Embryonic facial prominence (tissue), 1 donor: Measurements from ENCODE around the gene CPPED1.

Source experiments
- DNase-seq: peaks from one replicate; pipeline ENCODE4 v3.0.0-alpha.2; 2016; ENCODE audit errors: extremely low spot score

CPPED1 gene

DNA sequence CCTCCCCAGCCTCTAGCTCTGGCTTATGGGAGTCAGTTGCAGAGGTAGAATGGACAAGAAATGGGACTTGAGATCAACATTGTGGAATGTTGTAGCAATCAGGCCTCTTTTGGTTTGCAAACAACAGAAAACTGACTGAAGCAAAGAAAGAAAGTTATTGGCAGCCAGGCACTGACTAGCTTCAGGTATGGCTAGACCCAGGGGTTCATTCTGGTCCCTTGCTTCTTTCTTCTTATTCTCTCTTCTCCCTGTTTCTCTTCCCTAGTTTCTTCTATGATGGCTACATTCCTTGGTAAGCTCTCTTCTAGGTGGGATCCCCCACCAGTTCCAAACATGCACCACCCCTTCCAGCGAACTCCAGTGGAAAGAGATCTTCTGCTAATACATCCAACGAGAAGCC lies 154.3 kb downstream of the CPPED1 start:
- DNase-seq = no peak

DNA sequence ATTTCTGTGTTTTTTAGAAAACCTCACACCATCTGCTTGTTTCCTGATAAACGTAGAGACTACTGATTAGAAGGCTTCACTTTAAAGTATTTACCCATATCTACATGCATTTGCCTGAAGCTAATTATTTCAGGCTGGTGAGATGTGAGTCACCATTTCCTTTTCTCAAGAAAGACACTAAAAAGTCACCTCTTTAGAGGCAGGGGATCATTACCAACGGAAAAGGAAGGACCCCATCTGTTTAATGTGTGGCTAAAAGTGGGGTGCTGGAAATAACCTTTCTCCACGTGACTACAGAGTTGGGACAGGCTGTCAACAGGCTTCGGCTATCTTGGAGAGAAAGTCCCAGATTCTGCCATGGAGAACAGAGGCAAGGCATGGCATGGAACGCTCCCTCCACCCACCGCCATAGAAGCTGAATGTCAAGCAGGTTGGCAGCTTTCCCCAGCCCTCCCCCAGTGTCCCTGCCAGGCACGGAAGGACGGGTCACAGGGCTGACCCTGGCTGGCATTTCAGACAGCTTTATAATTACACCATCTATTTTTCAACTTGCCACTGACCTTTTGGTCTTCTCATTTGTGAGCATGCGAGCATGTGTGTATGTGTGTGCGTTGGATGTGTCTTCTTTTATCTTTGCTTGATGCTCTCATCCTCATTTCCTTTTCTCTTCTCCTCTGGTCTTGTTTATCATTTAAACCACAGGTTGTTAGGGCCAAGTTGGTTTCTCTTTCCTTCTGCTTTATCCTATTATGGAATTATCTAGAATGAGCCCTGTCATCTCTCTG lies 157.0 kb downstream of the CPPED1 start:
- DNase-seq = no peak

DNA sequence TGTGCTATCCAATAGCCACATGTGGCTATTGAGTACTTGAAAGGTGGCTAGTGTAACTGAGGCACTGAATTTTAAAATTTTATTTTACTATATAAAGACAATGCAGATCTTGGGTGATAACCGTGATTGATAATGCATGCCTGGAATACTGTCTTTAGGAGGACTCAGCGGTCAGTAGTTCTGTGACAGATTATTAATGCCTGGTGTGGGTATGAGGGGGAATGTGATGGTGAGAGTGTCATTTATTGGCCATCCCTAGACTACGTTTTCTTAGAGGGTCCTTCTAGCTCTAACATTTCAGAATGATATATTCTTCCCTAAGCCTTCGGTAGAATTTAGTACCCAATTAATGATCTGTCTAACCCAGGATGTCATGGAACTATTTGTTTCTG lies 157.6 kb downstream of the CPPED1 start:
- DNase-seq = no peak

DNA sequence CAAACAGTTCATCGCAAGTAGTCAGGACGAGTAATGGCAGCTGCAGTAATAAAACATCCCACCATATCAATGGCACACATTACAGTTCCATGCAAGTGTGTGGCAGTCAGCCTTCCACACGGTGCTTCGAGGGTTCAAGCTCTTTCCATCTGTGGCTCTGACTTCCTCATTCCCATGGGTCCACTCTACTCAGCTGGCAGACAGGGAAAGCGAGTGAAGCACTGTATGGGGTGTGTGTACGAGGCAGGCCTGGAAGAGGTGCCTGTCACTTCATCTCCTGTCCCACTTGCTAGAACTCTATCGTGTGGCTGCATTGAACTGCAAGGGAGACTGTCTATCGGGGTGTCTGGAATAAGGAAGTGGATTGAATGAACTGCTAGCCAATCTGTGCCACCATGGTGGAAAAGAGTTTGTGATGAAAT lies 160.6 kb downstream of the CPPED1 start:
- DNase-seq = no peak

DNA sequence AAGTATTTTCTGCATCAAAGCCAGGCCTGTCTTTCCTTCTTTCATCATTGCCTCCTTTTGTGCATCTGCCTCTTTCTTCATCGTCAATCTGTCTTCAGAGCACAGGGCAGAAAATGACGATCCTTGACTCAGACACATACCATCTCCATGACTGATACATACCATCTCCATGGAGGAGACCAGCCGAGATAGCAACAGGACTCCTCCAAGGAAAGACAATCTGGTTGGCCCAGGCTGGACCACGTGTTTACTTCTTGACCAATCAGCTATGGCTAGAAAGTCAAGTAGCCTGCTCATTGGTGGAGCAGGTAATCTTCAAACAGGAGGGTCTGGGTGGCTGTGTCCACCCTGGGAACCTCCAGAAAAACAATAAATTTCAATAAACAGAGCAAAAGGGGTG lies 164.6 kb downstream of the CPPED1 start:
- no peak for DNase-seq

DNA sequence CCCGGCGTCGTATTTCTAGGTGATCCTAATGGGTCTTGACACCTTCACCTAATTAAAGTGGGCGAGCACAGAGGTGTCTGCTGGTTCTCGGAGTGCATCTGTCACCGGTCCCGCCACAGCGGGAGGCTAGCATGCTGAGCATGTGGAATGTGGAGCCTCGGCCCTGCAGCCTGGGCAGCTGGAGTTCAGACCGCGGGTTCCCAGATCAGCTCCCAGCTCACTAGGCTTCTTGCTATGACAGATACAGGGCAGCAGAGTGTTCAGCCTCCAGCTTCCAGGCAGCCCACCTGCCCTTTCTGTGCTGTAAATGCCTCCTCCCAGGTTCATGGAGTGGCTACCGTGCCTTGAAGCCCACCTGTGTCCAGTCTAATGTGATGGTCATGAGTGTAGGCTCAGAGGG lies 166.7 kb downstream of the CPPED1 start:
- no peak for DNase-seq

DNA sequence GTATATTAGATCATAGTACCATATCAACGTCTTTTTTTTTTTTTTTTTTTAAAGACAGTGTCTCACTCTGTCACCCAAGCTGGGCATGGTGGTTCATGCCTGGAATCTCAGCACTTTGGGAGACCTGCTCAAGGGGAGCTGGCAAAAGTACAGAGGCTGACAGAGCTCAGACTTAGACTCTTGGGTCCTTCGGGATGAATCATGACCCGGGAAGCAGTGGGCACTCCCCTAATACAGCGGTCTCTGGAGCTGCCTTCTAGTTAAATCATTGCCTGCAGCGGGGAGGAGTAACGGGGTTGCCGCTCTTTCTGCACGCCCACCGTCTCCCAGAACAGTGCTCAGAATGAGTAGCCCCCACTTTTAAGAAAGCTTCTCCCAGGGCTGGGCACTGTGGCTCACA lies 174.4 kb downstream of the CPPED1 start:
- DNase-seq = no peak

DNA sequence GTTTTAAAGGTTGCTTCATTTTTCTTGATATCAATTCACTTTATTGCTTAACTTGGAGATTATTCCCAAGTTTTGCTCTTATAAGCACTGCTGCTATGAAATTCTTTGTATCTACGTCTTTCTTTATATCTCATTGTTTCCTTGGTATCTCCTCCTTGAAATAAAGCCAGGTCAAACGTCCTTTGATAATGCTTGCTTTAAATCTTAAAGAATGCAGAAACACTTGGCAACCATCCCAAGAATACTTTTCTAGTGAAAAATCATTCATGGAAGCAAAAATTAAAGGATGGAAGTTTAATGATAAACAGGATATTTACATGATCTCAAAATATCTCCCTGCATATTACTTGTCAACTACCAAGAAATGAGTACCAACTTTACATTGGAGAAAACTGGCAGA lies 175.2 kb downstream of the CPPED1 start:
- no peak for DNase-seq

DNA sequence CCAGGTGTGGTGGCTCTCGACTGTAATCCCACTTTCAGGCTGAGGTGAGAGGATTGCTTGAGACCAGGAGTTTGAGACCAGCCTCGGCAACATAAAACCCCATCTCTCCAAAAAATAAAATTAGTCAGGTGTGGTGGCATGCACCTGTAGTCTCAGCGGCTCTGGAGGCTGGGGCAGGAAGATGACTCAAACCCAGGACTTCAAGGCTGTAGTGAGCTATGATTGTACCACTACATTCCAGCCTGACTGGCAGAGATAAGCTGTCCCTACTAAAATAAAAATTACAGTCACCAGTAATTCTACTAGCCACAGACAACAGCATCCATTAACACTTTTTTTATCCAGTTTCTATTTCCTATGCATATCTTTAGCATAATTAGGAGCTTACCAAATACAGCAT lies 176.3 kb downstream of the CPPED1 start:
- DNase-seq = no peak

DNA sequence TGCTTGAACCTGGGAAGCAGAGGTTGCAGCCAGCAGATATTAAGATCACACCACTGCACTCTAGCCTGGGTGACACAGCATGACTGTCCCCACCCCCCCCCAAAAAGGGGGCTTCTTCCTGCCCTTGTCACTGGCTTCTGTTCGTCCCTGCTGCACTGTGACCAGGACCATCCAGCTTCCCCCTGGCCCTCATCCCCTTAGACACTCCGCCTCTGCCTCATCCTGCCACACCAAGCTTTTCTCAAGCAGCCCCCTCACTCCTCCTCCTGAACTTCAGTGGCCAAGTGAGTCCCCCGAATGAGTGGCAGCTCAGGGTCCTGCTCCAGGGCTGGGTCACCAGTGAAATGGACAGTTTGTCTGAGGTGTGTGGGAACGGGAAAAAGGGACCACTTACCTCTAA lies 177.3 kb downstream of the CPPED1 start:
- no peak for DNase-seq

DNA sequence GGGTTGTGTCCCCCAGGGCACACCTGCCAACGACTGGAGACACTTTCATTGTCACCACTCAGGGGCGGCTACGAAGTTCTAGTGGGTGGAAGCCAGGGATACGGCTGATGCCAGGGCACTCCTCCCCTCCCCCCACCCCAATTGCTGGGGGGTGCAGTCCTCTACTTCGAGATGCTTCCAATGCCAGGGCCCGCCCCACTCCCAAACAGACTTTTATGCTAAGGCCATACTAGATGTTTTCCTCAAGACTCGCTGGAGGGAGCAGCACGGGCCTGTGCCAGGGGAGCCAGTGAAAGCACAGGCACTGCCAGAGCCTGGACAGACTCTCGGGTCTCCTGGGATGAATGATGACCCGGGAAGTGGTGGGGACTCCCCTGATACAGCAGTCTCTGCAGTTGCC lies 178.0 kb downstream of the CPPED1 start:
- DNase-seq = no peak

DNA sequence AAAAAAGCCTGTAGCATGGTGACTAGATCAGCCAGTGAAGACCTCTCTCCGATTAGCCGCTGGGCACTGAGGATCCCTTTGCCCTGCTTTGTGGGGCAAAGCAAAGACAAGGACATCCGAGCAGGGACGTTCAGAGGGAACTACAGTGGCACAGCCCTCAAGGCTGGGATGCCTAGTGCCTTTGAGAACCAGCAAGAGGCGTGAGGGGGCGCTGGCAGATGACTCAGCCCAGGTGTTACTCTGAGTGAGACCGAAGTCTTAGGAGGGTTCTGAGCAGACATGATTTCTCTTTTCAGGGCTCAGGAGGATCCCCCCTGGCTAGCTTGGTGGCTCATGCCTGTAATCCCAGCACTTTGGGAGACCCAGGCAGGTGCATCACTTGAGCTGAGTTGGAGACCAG lies 178.6 kb downstream of the CPPED1 start:
- no peak for DNase-seq

DNA sequence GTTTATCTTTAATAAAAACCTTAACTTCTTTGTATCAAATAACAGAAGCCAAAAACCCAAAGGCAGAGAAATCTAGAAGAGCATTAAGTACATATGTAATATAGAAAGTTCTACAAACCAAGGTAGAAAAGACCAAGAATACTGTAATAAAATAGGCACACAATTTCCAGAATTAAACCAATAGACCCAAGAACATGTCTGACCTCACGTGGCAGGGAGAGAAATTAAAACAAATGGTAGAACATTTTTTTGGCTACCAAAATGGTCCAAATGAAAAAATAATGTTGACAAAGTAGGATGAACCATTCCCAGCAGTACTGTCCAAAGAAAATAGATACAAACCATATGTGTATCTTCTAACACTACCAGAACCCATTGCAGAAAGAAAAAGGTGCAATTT lies 183.5 kb downstream of the CPPED1 start:
- DNase-seq = no peak

DNA sequence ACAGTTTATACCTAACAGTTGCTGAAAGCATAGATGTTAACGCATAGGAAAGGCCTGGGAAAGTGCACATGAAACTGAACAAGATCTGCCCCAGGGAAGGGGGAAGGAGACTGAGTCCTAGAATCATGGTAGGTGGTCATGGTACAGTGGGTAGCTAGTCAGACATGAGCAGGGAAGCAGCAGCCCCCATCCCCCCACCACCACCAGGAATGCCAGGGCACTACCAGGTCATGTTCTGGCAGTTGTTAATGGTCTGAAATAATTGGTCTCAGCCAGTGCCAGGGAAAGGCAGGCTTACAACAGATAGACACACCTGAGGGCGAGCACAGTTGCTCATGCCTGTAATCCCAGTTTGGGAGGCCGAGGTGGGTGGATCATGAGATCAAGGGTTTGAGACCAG lies 185.2 kb downstream of the CPPED1 start:
- DNase-seq = no peak

DNA sequence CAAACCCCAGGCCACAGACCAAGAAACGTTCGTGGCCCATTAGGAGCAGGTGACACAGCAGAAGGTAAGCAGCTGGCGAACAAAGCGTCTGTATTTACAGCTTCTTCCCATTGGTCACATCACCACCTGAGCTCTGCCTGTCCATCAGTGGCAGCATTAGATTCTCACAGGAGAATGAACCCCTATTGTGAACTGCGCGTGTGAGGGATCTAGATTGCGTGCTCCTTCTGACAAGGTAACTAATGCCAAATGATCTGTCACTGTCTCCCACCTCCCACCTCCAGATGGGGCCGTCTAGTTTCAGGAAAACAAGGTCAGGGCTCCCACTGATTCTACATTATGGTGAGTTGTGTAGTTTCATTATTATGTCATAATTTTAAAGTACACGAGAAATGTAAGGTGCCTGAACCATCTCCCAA lies 186.3 kb downstream of the CPPED1 start:
- no peak for DNase-seq

DNA sequence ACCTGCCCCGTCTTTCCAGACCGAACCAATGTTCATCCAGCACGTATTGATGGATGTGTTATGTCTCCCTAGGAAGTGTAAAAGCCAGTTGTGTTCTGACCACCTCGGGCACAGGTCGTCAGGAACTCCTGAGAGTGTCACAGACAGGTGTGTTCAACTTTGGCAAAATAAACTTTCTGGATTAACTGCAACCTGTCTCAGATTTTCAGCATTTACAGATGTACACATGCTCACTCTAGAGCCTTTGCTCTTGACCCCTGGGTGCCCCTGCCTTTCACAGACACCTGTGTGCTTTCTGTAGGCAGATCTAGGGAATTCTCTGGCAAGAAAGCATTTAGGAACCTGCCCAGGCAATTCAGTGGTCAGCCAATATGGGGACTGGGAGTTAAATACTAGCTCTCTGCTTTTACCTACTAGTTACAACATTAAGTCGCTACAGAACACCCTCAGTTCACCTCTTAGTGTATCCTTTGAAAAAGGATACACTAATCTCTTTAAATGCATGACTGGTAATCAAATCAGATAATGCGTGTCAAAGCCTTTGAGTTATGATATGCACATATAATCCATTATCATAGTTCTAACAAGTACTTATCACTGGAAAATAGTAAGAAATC lies 188.9 kb downstream of the CPPED1 start:
- no peak for DNase-seq

DNA sequence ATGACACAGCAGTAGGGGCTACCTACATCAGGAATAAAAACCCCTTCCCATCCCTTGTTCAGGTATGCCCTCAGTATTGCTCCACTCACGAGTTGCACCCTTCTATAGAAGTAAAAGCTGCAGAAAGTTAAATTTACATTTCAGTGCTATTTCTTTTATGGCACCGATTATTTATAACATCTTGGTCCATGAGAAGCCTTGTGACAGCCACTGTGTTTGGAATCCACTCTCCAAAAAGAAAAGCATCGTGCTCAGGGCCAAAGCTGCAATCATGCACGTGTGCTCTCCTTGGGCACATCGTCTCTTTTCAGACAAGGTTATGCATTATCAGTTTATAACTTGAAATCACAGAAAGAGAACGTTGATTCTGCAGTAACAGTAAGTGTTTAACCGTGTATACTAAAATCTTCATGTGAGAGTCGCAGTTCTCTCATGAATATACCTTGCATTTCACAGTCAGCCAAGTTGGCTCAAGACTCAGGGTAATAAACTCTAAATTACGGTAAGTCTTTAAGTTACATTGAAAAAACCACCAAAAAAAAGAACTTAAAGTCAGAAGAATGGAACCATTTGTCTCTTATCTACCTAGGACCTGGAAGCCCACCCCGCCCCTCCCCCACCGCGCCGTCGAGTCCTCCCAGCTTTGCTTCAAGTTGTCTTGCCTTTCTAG lies 189.6 kb downstream of the CPPED1 start:
- no peak for DNase-seq

DNA sequence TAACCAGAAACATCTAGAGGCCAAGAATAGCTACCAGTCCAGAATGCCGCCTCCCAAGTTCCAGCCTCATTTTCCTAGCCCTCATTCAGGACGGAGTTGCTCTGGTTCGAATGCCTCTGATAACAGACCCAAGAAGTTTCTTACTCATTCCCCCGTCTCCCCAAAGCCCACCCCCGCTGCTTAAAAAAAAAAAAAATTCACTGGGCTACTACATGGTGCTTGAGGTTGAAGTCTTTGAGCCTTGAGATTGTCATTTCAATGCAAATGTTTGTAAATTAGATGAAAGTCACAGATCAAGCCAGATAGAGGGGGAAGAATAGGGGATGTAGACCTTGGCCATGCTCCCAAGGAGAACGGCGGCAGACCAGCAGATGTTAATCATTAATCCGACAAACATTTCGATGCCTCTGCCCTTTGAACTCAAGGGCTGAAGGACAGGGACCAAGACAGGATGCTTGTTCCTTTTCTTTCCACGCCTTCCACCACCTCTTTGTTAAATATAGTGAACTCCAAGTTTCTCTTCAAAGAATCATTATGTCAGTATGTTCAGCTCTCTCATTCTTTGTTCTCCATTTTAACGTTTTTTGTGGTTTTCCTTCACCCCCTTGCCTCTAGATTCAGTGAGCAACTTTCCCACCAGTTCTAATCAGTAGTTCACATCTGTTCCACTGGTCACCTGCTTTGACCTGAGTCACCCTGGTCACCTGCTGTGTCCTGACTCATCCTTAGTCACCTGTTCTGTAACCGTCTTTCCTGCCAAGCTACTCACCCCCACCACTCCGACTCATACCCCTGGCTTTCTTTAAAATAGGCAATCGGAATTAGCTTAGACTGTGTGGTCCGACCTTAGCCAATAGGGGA lies 190.3 kb downstream of the CPPED1 start:
- no peak for DNase-seq

DNA sequence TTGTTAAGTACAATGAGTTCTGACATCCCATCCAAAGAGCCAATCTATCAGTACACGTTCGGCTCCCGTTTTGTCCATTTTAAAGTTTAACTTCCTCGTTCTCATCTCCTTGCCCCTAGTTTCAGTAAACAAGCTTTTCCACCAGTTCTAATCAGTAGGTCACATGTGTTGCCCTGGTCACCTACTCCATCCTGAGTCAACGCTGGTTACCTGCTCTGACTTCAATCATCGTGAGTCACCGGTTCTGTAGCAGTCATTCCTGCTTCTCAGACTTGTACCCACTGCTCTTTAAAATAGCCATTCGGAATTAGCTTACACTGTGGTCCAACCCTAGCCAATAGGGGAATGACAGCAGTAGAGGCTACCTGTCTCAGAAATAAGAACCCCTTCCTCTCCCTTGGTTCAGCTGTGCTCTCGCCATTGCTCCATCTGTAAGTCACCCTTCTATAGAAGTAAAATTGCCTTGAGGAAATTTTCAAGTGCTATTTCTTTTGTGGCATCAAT lies 191.0 kb downstream of the CPPED1 start:
- no peak for DNase-seq

DNA sequence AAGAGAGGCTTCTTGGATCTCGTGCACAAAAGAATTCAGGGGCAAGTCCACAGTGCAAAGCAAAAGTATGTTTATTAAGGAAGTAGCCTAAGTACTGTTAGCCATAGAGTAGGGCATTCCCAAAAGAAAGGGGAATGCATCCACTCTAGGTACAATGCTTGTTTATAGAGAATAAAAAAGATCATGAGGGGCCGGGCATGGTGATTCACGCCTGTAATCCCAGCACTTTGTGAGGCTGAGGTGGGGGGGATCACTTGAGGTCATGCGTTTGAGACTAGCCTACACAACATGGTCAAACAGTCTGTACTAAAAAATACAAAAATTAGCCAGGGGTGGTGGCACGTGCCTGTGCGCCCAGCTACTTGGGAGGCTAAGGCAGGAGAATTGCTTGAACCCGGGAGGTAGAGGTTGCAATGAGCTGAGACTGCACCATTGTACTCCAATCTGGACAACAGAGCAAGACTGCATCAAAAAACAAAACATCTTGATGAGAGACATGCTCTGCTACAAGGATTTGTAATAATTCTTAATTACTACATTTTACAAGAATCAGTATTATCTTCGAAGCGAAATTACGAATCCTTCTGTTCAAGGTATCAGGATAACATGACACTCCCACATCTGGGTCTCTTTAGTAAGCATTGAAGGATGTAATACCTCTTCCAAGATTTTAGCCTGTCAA lies 191.6 kb downstream of the CPPED1 start:
- DNase-seq = no peak

DNA sequence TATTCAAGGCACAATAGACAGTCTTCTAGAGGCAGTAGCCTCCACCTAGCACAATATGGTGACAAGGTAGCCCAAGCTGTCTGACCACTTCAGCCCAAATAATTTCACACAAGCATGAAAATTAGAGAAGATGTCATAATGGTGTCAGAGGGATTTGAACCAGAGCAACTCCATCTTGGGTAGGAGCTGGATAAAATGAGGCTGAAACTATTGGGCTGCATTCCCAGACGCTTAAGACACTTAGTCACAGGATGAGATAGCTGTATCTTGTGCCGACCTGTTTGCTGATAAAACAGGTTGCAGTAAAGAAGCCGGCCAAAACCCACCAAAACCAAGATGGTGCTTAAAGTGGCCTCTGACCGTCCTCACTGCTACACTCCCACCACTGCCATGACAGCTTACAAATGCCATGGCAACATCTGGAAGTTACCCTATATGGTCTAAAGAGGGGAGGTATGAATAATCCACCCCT lies 192.6 kb downstream of the CPPED1 start:
- no peak for DNase-seq
